ENCODE measurements around the gene ATP2C2.

ATP2C2 gene

DNA sequence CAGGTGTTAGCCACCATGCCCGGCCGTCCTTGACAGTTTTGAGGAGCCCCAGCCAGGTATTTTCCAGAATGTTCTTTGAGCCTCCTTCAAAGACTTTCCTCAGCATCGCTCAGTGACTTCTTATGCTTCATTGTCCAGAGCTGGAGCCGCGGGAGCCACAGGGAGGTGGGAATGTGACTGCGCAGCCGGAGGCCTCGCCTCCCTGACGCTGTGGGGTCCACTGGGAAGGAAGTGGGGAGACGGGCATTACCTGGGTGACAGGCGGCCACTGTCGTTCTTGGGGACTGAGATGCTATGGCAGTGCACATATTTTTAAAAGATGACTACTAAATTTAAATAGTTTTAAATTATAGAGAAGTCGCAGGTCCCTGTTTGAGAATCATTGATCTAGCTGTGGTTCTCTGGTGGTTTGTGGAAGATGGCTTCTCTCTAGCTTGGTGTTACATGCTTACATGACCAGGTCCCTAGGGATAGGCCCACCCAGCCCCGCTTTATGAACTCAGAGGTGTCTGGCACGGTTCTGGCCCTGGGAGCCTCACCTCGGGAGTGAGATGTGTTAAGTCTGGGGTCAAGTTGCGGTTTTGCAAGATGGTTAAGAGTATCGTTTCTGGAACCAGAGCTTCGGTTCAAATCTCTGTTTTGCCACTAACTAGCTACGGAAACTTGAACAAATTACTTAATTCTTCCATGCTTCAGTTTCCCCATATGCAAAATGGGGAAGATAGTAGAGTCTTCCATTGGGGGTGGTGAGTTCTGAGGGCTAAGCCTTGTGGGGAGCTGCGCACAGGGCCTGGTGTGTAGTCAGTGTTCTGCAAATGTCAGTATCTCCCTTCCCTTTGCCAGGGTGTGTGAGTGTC, 53.0 kb downstream of the ATP2C2 start:
- DNase-seq (ENCODE audit: low read depth in 1 of 2, low spot score in 1 of 2) = no peak
- no peaks in the 10 kb centered on the region for H3K27me3 ChIP-seq (ENCODE audit: insufficient read depth, poor library complexity, severe bottlenecking)
- TF ChIP-seq, protein P1, sequence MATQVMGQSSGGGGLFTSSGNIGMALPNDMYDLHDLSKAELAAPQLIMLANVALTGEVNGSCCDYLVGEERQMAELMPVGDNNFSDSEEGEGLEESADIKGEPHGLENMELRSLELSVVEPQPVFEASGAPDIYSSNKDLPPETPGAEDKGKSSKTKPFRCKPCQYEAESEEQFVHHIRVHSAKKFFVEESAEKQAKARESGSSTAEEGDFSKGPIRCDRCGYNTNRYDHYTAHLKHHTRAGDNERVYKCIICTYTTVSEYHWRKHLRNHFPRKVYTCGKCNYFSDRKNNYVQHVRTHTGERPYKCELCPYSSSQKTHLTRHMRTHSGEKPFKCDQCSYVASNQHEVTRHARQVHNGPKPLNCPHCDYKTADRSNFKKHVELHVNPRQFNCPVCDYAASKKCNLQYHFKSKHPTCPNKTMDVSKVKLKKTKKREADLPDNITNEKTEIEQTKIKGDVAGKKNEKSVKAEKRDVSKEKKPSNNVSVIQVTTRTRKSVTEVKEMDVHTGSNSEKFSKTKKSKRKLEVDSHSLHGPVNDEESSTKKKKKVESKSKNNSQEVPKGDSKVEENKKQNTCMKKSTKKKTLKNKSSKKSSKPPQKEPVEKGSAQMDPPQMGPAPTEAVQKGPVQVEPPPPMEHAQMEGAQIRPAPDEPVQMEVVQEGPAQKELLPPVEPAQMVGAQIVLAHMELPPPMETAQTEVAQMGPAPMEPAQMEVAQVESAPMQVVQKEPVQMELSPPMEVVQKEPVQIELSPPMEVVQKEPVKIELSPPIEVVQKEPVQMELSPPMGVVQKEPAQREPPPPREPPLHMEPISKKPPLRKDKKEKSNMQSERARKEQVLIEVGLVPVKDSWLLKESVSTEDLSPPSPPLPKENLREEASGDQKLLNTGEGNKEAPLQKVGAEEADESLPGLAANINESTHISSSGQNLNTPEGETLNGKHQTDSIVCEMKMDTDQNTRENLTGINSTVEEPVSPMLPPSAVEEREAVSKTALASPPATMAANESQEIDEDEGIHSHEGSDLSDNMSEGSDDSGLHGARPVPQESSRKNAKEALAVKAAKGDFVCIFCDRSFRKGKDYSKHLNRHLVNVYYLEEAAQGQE (IDR thresholded peaks at IDR 0.05; ENCODE audit: insufficient replicate concordance, low read depth) = no peak
- no peak for TF ChIP-seq POLR2AphosphoS5 (IDR thresholded peaks at IDR 0.05; ENCODE audit: low read depth)
- TF ChIP-seq, protein P2, sequence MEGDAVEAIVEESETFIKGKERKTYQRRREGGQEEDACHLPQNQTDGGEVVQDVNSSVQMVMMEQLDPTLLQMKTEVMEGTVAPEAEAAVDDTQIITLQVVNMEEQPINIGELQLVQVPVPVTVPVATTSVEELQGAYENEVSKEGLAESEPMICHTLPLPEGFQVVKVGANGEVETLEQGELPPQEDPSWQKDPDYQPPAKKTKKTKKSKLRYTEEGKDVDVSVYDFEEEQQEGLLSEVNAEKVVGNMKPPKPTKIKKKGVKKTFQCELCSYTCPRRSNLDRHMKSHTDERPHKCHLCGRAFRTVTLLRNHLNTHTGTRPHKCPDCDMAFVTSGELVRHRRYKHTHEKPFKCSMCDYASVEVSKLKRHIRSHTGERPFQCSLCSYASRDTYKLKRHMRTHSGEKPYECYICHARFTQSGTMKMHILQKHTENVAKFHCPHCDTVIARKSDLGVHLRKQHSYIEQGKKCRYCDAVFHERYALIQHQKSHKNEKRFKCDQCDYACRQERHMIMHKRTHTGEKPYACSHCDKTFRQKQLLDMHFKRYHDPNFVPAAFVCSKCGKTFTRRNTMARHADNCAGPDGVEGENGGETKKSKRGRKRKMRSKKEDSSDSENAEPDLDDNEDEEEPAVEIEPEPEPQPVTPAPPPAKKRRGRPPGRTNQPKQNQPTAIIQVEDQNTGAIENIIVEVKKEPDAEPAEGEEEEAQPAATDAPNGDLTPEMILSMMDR (IDR thresholded peaks at IDR 0.05; ENCODE audit: insufficient read depth, low read length) = no peak
- TF ChIP-seq SPI1 (IDR thresholded peaks at IDR 0.05; ENCODE audit: borderline replicate concordance, low read depth) = no peak
- TF ChIP-seq GABPA (IDR thresholded peaks at IDR 0.05; ENCODE audit: low read depth) = no peak
- no peak overlapping the region for H3K4me3 ChIP-seq (replicated peaks; ENCODE audit: insufficient read depth, low read length)
- no peak overlapping the region for H3K27ac ChIP-seq (replicated peaks)

- Histone ChIP-seq H3K27me3 (ENCODE audit: insufficient read depth, poor library complexity, severe bottlenecking) (no peaks in the 10 kb centered on the region), H3K4me3 (replicated peaks; ENCODE audit: insufficient read depth, low read length) (no peak overlapping the region), H3K27ac (replicated peaks) (no peak overlapping the region)
- DNase-seq (ENCODE audit: low read depth in 1 of 2, low spot score in 1 of 2) = no peak
- TF ChIP-seq SPI1 (IDR thresholded peaks at IDR 0.05; ENCODE audit: borderline replicate concordance, low read depth) (no peak), POLR2AphosphoS5 (IDR thresholded peaks at IDR 0.05; ENCODE audit: low read depth) (no peak), GABPA (IDR thresholded peaks at IDR 0.05; ENCODE audit: low read depth) (no peak)
- TF ChIP-seq, protein P1 (IDR thresholded peaks at IDR 0.05; ENCODE audit: insufficient replicate concordance, low read depth) = no peak
- TF ChIP-seq, protein P2 (IDR thresholded peaks at IDR 0.05; ENCODE audit: insufficient read depth, low read length) = no peak
Observed at GRCh38 chr16:84421938-84422220, 53.5 kb downstream of the ATP2C2 start.

GRCh38 chr16:84423416-84423837, 55.1 kb downstream of the ATP2C2 start:
- peaks cover 3% of the 10 kb centered on the region for H3K27me3 ChIP-seq (ENCODE audit: insufficient read depth, poor library complexity, severe bottlenecking)
- DNase-seq (ENCODE audit: low read depth in 1 of 2, low spot score in 1 of 2) = peak; percentile 31 to 41
- TF ChIP-seq GABPA (IDR thresholded peaks at IDR 0.05; ENCODE audit: low read depth) (no peak), SPI1 (IDR thresholded peaks at IDR 0.05; ENCODE audit: borderline replicate concordance, low read depth) (no peak; the same call in 1 of the 2 replicates), POLR2AphosphoS5 (IDR thresholded peaks at IDR 0.05; ENCODE audit: low read depth) (no peak)
- TF ChIP-seq, protein P2 (IDR thresholded peaks at IDR 0.05; ENCODE audit: insufficient read depth, low read length) = no peak
- TF ChIP-seq, protein P1 (IDR thresholded peaks at IDR 0.05; ENCODE audit: insufficient replicate concordance, low read depth) = no peak
- no peak overlapping the region for H3K4me3 ChIP-seq (replicated peaks; ENCODE audit: insufficient read depth, low read length)
- no peak overlapping the region for H3K27ac ChIP-seq (replicated peaks)

Measured in HL-60 (cell line).